ENCODE data around the gene CSRNP3. TPM values are rescaled to one million over a fixed set of nuclear protein-coding genes. Genes with fewer than 3 reads are reported as not detected.

CSRNP3 gene
- total RNA-seq, 2 donors from 2014 or later = 8.3 to 16.1 TPM

DNA sequence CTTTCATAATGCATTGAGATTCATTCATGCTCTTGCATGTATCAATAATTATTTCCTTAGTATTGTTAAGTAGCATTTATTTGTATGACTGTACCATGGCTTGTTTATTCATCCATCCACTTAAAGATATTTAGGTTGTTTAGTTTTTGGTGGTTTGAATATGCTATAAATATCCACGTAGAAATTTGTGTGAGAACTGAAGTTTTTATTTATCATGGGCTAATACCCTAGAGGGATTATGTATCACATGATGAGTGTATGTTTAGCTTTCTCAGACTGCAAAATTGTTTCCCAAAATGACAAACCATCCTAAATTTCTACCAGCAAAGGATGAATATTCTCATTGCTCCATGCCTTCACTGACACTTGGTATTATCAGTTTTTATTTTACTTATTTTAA, 55.2 kb downstream of the CSRNP3 start:
- Mint-ChIP-seq H3K27ac (no peak overlapping the region), H3K27me3 (ENCODE audit: insufficient read depth) (no peaks in the 10 kb centered on the region), H3K4me1 (no peaks in the 10 kb centered on the region), H3K36me3 (ENCODE audit: low read depth) (no peaks in the 10 kb centered on the region), H3K9me3 (no peaks in the 10 kb centered on the region), H3K4me3 (no peak overlapping the region)
- DNase-seq = no peak
- H3K9ac ChIP-seq (ENCODE audit: extremely low read depth, low read length, poor library complexity, severe bottlenecking) = no peak overlapping the region
- 81% methylated on average over 1 of the region's 1 CpG; no CpG with 5 or more reads in 1 of the 2 experiments for WGBS, 2 experiments (ENCODE audit: insufficient coverage in 1 of 2, insufficient read length in 1 of 2)
- no peak overlapping the region for H3K4me3 ChIP-seq (ENCODE audit: low read length)
- H3K9me3 ChIP-seq (ENCODE audit: control insufficient read depth, low read length) = no peaks in the 10 kb centered on the region
- H3K4me1 ChIP-seq (ENCODE audit: control insufficient read depth, insufficient read depth, low read length) = no peaks in the 10 kb centered on the region
- H3K36me3 ChIP-seq (ENCODE audit: control insufficient read depth, insufficient read depth, low read length) = no peaks in the 10 kb centered on the region
- no peaks in the 10 kb centered on the region for H3K27me3 ChIP-seq (ENCODE audit: control insufficient read depth, insufficient read depth, low read length, poor library complexity, severe bottlenecking)
- TF ChIP-seq, protein P1, sequence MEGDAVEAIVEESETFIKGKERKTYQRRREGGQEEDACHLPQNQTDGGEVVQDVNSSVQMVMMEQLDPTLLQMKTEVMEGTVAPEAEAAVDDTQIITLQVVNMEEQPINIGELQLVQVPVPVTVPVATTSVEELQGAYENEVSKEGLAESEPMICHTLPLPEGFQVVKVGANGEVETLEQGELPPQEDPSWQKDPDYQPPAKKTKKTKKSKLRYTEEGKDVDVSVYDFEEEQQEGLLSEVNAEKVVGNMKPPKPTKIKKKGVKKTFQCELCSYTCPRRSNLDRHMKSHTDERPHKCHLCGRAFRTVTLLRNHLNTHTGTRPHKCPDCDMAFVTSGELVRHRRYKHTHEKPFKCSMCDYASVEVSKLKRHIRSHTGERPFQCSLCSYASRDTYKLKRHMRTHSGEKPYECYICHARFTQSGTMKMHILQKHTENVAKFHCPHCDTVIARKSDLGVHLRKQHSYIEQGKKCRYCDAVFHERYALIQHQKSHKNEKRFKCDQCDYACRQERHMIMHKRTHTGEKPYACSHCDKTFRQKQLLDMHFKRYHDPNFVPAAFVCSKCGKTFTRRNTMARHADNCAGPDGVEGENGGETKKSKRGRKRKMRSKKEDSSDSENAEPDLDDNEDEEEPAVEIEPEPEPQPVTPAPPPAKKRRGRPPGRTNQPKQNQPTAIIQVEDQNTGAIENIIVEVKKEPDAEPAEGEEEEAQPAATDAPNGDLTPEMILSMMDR (conservative IDR thresholded peaks at IDR 0.05) = no peak
- no peak overlapping the region for H3K27ac ChIP-seq (ENCODE audit: low read depth, low read length)

DNA sequence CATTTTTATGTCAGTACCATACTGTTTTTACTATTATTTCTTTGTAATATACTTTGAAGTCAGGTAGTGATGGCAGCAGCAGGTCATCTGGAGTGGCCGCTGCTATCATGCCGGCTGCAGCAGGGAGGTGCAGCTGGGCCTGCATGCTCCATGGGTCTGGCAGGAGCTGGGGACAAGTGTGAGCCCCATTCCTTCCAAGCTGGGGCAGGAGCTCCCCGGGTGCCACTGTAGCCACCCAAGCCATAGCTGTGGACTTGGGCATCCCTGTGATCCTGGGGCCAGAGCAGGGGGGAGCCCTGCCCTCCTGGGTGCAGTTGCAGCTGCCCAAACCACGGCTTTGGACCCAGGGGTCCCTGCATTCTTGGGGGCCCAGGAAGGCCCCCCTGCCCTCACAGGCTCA, 59.2 kb downstream of the CSRNP3 start:
- H3K27me3 ChIP-seq (ENCODE audit: control insufficient read depth, insufficient read depth, low read length, poor library complexity, severe bottlenecking) = no peaks in the 10 kb centered on the region
- Mint-ChIP-seq H3K9me3 (no peaks in the 10 kb centered on the region), H3K36me3 (ENCODE audit: low read depth) (no peaks in the 10 kb centered on the region), H3K4me1 (no peaks in the 10 kb centered on the region), H3K4me3 (no peak overlapping the region), H3K27ac (no peak overlapping the region), H3K27me3 (ENCODE audit: insufficient read depth) (no peaks in the 10 kb centered on the region)
- no peaks in the 10 kb centered on the region for H3K4me1 ChIP-seq (ENCODE audit: control insufficient read depth, insufficient read depth, low read length)
- no peak overlapping the region for H3K27ac ChIP-seq (ENCODE audit: low read depth, low read length)
- 86 to 95% methylated on average over 2 to 4 of the region's 4 CpGs for WGBS, 2 experiments (ENCODE audit: insufficient coverage in 1 of 2, insufficient read length in 1 of 2)
- H3K9ac ChIP-seq (ENCODE audit: extremely low read depth, low read length, poor library complexity, severe bottlenecking) = no peak overlapping the region
- TF ChIP-seq, protein P1 (conservative IDR thresholded peaks at IDR 0.05) = no peak
- H3K9me3 ChIP-seq (ENCODE audit: control insufficient read depth, low read length) = no peaks in the 10 kb centered on the region
- no peaks in the 10 kb centered on the region for H3K36me3 ChIP-seq (ENCODE audit: control insufficient read depth, insufficient read depth, low read length)
- no peak overlapping the region for H3K4me3 ChIP-seq (ENCODE audit: low read length)
- DNase-seq = no peak

DNA sequence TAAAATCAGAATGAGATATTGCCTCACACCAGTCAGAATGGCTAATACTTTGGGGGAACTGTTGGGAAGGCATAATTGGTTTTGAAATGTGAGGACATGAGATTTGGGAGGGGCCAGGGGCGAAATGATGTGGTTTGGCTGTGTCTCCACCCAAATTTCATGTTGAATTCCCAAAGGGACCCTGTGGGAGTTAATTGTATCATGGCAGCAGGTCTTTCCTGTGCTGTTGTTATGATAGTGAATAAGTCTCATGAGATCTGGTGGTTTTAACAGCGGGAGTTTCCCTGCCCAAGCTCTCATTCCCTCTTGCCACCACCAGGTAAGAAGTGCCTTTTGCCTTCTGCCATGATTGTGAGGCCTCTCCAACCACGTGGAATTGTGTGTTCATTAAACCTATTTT, 59.6 kb downstream of the CSRNP3 start:
- TF ChIP-seq, protein P1 (conservative IDR thresholded peaks at IDR 0.05) = no peak
- Histone ChIP-seq H3K36me3 (ENCODE audit: control insufficient read depth, insufficient read depth, low read length) (no peaks in the 10 kb centered on the region), H3K4me3 (ENCODE audit: low read length) (no peak overlapping the region), H3K27me3 (ENCODE audit: control insufficient read depth, insufficient read depth, low read length, poor library complexity, severe bottlenecking) (no peaks in the 10 kb centered on the region), H3K9me3 (ENCODE audit: control insufficient read depth, low read length) (no peaks in the 10 kb centered on the region), H3K9ac (ENCODE audit: extremely low read depth, low read length, poor library complexity, severe bottlenecking) (no peak overlapping the region), H3K4me1 (ENCODE audit: control insufficient read depth, insufficient read depth, low read length) (no peaks in the 10 kb centered on the region), H3K27ac (ENCODE audit: low read depth, low read length) (no peak overlapping the region)
- H3K36me3 Mint-ChIP-seq (ENCODE audit: low read depth) = no peaks in the 10 kb centered on the region
- no peak overlapping the region for H3K4me3 Mint-ChIP-seq
- no peak for DNase-seq
- H3K4me1 Mint-ChIP-seq = no peaks in the 10 kb centered on the region
- H3K9me3 Mint-ChIP-seq = no peaks in the 10 kb centered on the region
- WGBS, 2 experiments (ENCODE audit: insufficient coverage in 1 of 2, insufficient read length in 1 of 2) = 81 to 82% methylated on average over 2 to 3 of the region's 3 CpGs
- H3K27ac Mint-ChIP-seq = no peak overlapping the region
- H3K27me3 Mint-ChIP-seq (ENCODE audit: insufficient read depth) = no peaks in the 10 kb centered on the region

Data from endodermal cell (in vitro differentiated cells).